ENCODE measurements around the gene GRXCR2.

Gene GRXCR2

GRCh38 chr5:145834917-145835847 is 37.6 kb downstream of the GRXCR2 start, which contains the start of gene PRELID2:
TSS of gene PRELID2 (minus strand) at chr5:145835342. CDS start at chr5:145835251, 91 bp downstream.
- peak; percentile 90 for DNase-seq (ENCODE audit: low spot score)

DNA sequence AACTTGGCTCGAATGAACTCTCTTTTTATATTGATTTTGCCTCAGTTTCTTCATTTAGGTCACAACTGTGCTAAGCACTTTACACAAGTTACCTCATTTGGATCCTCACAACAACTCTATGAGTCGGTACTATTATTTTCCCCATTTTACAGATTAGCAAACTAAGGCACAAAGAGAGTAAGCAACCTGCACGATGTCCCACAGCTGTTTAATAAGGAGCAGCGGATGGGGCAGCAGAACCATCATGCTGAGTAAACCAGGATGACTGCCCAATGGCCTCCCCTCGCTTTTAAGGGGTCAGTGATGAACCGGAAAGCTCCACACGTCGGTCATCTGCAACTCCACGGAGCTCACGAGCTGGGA is 38.3 kb downstream of the GRXCR2 start:
- DNase-seq (ENCODE audit: low spot score): no peak

- no peak for DNase-seq (ENCODE audit: low spot score)
These were observed 39.1 kb downstream of the GRXCR2 start for GRCh38 chr5:145833631-145834200.

DNA sequence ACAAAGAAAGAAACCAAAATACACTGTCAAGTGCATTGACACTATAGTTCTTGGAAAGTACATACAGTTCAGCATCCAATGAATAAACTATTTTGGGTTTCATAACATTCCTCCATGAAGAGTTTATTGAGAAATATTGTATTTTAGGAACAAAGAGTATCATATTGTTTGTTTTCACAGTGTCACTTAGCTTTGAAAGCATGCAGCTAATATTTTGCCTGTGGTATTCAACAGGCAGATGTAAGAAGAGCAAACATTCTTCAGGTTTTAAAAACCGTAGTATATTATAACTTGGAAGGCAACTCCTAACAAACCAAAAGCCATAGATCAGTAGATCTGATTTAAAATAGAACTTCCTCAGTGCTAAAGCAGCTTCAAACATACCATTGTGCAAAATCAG is 42.2 kb downstream of the GRXCR2 start:
- DNase-seq (ENCODE audit: low spot score): no peak

DNA sequence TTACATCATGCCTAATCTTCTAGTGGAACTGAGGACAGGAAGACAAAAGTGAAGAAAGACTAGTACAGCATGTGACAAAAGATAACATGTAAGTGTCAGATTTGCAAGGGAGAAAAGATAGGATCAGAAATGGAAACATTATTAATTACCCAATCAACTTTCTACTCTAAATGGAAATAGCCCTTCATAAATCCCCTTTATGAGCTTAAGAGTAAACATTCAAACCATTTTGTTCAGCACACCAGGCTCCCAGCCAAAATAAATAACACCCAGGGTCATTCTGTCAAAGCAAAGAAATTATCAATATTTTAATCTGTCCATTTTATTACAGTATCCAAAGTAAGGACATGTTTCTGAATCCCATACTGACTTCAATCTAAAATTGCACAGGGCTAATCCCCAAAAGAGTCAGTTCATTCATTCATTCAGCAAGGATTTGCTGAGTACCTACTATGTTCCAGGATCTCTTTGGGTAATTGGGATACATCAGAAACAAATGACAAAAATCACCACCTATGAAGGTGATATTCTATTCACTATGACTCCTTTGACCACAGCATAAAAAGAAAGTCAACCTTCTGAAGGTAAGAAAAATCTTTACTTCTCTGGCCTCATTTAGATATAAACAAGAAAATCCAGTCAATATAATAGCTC is 43.0 kb downstream of the GRXCR2 start:
- DNase-seq (ENCODE audit: low spot score): no peak

GRCh38 chr5:145826895-145827674 is 45.7 kb downstream of the GRXCR2 start:
- no peak for DNase-seq (ENCODE audit: low spot score)

DNA sequence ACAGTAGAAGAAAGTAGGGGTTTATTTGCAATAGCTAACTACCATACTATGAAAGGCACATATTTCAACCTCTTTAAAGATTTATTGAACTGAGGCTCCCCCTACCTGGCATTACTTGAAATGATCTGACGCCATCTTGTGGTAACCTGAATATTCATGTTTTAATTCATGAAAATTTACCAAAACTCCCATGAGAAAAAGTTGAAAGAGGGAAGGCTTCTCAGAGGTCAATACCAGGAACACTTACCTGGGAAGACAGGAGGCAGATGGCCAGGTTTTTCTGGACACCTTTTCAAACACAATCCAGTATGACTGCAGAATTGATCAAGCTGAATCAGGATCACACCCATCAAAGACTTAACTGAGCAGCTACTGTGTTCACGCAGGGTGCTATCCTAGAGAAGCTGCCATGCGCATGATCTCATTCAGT is 47.0 kb downstream of the GRXCR2 start:
- DNase-seq (ENCODE audit: low spot score): no peak

DNA sequence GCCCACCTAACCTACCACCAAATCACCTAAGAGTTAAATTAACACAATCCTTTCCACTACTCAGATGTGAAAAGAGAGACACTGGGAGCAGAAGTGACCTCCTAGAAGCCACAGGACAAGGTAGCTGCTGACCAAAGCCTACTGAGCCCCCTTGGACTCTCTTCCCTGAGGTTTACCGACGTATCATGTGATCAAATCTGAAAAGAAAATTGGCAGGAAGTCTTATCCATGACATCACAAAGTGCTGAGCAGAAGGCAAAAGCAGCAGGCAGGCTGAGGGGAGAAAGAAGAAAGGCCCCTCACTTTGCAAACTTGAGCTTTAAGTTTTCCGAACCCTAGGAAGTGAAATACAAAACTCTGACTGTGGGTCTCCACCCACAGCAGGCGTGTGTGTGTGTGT is 48.8 kb downstream of the GRXCR2 start:
- DNase-seq (ENCODE audit: low spot score): no peak

- no peak for DNase-seq (ENCODE audit: low spot score)
These were observed 54.2 kb downstream of the GRXCR2 start for GRCh38 chr5:145818604-145819003.

- DNase-seq (ENCODE audit: low spot score): no peak
These were observed 59.9 kb downstream of the GRXCR2 start for GRCh38 chr5:145812877-145813276.

GRCh38 chr5:145811834-145812625 is 60.8 kb downstream of the GRXCR2 start:
- DNase-seq (ENCODE audit: low spot score): no peak
